Testis (tissue), 3 donors: Measurements from ENCODE around the gene DSTN. TPM values are rescaled to one million over a fixed set of nuclear protein-coding genes. Genes with fewer than 3 reads are reported as not detected.

Experiments
- DNase-seq: peaks from one replicate; pipeline ENCODE4 v3.0.0-alpha.2; 2019
- H3K27ac ChIP-seq, 2 donors: fragments of 200-600 bp; sonication (generic); one replicate each; pipeline ENCODE4 v1.5.1; 2019
- H3K27me3 ChIP-seq: fragments of 200-600 bp; sonication (generic); one replicate; pipeline ENCODE4 v1.5.1; 2019
- H3K36me3 ChIP-seq: fragments of 200-600 bp; sonication (generic); one replicate; pipeline ENCODE4 v1.5.1; 2017; ENCODE audit warnings: low read depth; ENCODE audit errors: missing control alignments
- H3K4me1 ChIP-seq: fragments of 200-600 bp; sonication (generic); one replicate; pipeline ENCODE4 v1.5.1; 2019
- H3K4me3 ChIP-seq, 2 donors: fragments of 200-600 bp; sonication (generic); one replicate each; pipeline ENCODE4 v1.5.1; 2017 to 2019
- H3K9me3 ChIP-seq: fragments of 200-600 bp; sonication (generic); one replicate; pipeline ENCODE4 v1.5.1; 2017
- CTCF ChIP-seq, 3 experiments: fragments of 450-650 bp in 2 of 3; fragments of 200-600 bp in 1 of 3; sonication (generic) in 1 of 3; IDR thresholded peaks; one replicate each; pipeline ENCODE4 v1.5.1; 2016 to 2019; ENCODE audit warnings: antibody characterized with exemption in 3 of 3, mild to moderate bottlenecking in 2 of 3, moderate library complexity in 1 of 3
- POLR2A ChIP-seq: fragments of 450-650 bp; IDR thresholded peaks from one replicate; pipeline ENCODE4 v1.6.1; 2017; ENCODE audit warnings: antibody characterized with exemption, mild to moderate bottlenecking, moderate library complexity
- WGBS, 2 donors: methylation state at CpG; one replicate each; pipeline ENCODE4 v1.1.5; 2018; 5-methylcytosine and 5-hydroxymethylcytosine counted together
- intact Hi-C: fragments of 100-400 bp; cut with DNase I; formaldehyde crosslinking; loops from one replicate; pipeline ENCODE4 v1.15.1; 2023; ENCODE audit warnings: low total_unique reads
- polyA plus RNA-seq: library from polyadenylated mRNA; stranded (reverse); fragments of 350-450 nt; fragmentation: Illumina TruSeq; extraction: RNeasy Lipid Tissue Mini Kit (QIAGEN cat#74804); gene quantifications from one replicate; pipeline ENCODE4 v1.2.3, GENCODE V29; 2014; ENCODE audit warnings: low read depth, low replicate concordance; ENCODE audit not compliant: insufficient read depth
- total RNA-seq, 2 donors: library from RNA; depleted of rRNA; stranded (reverse); fragments of >200 nt; gene quantifications; one replicate each; pipeline ENCODE4 v1.2.3, GENCODE V29; 2016

Gene DSTN
- total and polyA plus RNA-seq, 3 donors from 2014 or later, result 121 to 301 (median 148) TPM

- Histone ChIP-seq H3K4me3 (peak overlapping the region; percentile 100), H3K27ac (peak overlapping the region; percentile 100), H3K27me3 (no peaks in the 10 kb centered on the region), H3K4me1 (peaks cover 16% of the 10 kb centered on the region), H3K36me3 (no peaks in the 10 kb centered on the region), H3K9me3 (no peaks in the 10 kb centered on the region)
- peak; percentile 61 for DNase-seq
- 0% methylated on average over 21 to 39 of the region's 43 CpGs for WGBS, 2 donors
- no peak for TF ChIP-seq POLR2A
- no peak for TF ChIP-seq CTCF (IDR thresholded peaks at IDR 0.05)
- intact Hi-C loops, result no loop called here
Measured at GRCh38 chr20:17570347-17571152, 675 bp downstream of the DSTN start.

GRCh38 chr20:17571153-17571527 is 1.3 kb downstream of the DSTN start:
- Histone ChIP-seq H3K9me3 (no peaks in the 10 kb centered on the region), H3K4me1 (peaks cover 16% of the 10 kb centered on the region), H3K27ac (peak overlapping the region; percentile 100), H3K27me3 (no peaks in the 10 kb centered on the region), H3K4me3 (peak overlapping the region; percentile 100), H3K36me3 (no peaks in the 10 kb centered on the region)
- 4 to 7% methylated on average over 6 of the region's 6 CpGs for WGBS, 2 donors
- no peak for DNase-seq
- TF ChIP-seq POLR2A (no peak), CTCF (IDR thresholded peaks at IDR 0.05) (no peak)
- intact Hi-C loops, result no loop called here

- Histone ChIP-seq H3K4me1 (peaks cover 16% of the 10 kb centered on the region), H3K36me3 (no peaks in the 10 kb centered on the region), H3K9me3 (no peaks in the 10 kb centered on the region), H3K27me3 (no peaks in the 10 kb centered on the region), H3K27ac (peak overlapping the region; percentile 21 to 100), H3K4me3 (peak overlapping the region in 1 of 2 donors; percentile 100)
- WGBS, 2 donors, result 18 to 27% methylated on average over 7 of the region's 7 CpGs
- intact Hi-C loops, result no loop called here
- no peak for DNase-seq
- TF ChIP-seq CTCF (IDR thresholded peaks at IDR 0.05) (no peak), POLR2A (no peak)
Measured at GRCh38 chr20:17572034-17572638, 2.3 kb downstream of the DSTN start.

GRCh38 chr20:17573463-17573862 is 3.6 kb downstream of the DSTN start:
- Histone ChIP-seq H3K36me3 (no peaks in the 10 kb centered on the region), H3K27ac (peak overlapping the region in 1 of 2 donors; percentile 100), H3K4me1 (peaks cover 16% of the 10 kb centered on the region), H3K4me3 (no peak overlapping the region), H3K27me3 (no peaks in the 10 kb centered on the region), H3K9me3 (no peaks in the 10 kb centered on the region)
- no peak for DNase-seq
- intact Hi-C loops, result no loop called here
- 79 to 83% methylated on average over 3 of the region's 3 CpGs for WGBS, 2 donors
- TF ChIP-seq CTCF (IDR thresholded peaks at IDR 0.05) (no peak), POLR2A (no peak)
